OCI-LY3 (cell line): ENCODE data around the gene PPP6R3.
"Not testable (repeated sequence)": the region's sequence is repeated elsewhere in the genome, so short reads cannot be mapped to it uniquely, and the experiment has no call there.

Source experiments
- H2AFZ ChIP-seq: fragments of 200-600, 300-600 bp; shearing (Covaris generic); 2 replicates; pipeline ENCODE4 v1.6.0; 2014; ENCODE audit warnings: antibody characterized with exemption, low read depth, low read length
- H3K27ac ChIP-seq: fragments of 200-600, 300-600 bp; sonication (generic); 2 replicates; pipeline ENCODE4 v1.5.1; 2014; ENCODE audit warnings: mild to moderate bottlenecking, low read length, moderate library complexity, mixed read lengths
- H3K27me3 ChIP-seq: fragments of 200-600, 300-600 bp; sonication (generic); 2 replicates; pipeline ENCODE4 v1.6.1; 2014; ENCODE audit warnings: low read depth, low read length, mixed read lengths
- H3K36me3 ChIP-seq: fragments of 200-600, 300-600 bp; sonication (generic); replicated peaks from 2 replicates; pipeline ENCODE3; 2014; ENCODE audit warnings: low read depth, low read length, mixed read lengths
- H3K4me1 ChIP-seq: fragments of 300-600, 200-600 bp; sonication (generic); 2 replicates; pipeline ENCODE4 v1.6.1; 2014; ENCODE audit warnings: low read length, mixed read lengths
- H3K4me2 ChIP-seq: fragments of 200-600, 300-600 bp; sonication (generic); 2 replicates; pipeline ENCODE4 v1.6.1; 2014; ENCODE audit warnings: low read length, mixed read lengths
- H3K4me3 ChIP-seq: fragments of 300-600, 200-600 bp; sonication (generic); 2 replicates; pipeline ENCODE4 v1.5.1; 2014; ENCODE audit warnings: antibody characterized with exemption, mild to moderate bottlenecking, low read length, moderate library complexity
- H3K79me2 ChIP-seq: fragments of 300-600, 200-600 bp; shearing (Covaris generic); 2 replicates; pipeline ENCODE4 v1.6.1; 2014; ENCODE audit warnings: mild to moderate bottlenecking, low read length, mixed read lengths
- H3K9ac ChIP-seq: fragments of 300-600, 200-600 bp; shearing (Covaris generic); 2 replicates; pipeline ENCODE4 v1.6.0; 2014; ENCODE audit warnings: mild to moderate bottlenecking, low read length, moderate library complexity
- H3K9me3 ChIP-seq: fragments of 200-600, 300-600 bp; shearing (Covaris generic); 2 replicates; pipeline ENCODE4 v1.6.1; 2014; ENCODE audit warnings: low read length, mixed read lengths; ENCODE audit not compliant: insufficient read depth
- H4K20me1 ChIP-seq: fragments of 200-600, 300-600 bp; sonication (generic); 2 replicates; pipeline ENCODE4 v1.6.1; 2016; ENCODE audit warnings: low read length, mixed read lengths; ENCODE audit not compliant: insufficient read depth
- EZH2phosphoT487 ChIP-seq: fragments of 200-600 bp; shearing (Covaris generic); IDR thresholded peaks from 2 replicates; pipeline ENCODE4 v1.6.1; 2018; ENCODE audit warnings: antibody characterized with exemption, mixed run types, low read depth
- TF ChIP-seq, protein P1 (sequence below): fragments of 200-600, 300-600 bp; sonication (generic); IDR thresholded peaks from 2 replicates; pipeline ENCODE4 v1.5.1; 2014; ENCODE audit warnings: antibody characterized with exemption, low read length, low read depth

The PPP6R3 gene

DNA sequence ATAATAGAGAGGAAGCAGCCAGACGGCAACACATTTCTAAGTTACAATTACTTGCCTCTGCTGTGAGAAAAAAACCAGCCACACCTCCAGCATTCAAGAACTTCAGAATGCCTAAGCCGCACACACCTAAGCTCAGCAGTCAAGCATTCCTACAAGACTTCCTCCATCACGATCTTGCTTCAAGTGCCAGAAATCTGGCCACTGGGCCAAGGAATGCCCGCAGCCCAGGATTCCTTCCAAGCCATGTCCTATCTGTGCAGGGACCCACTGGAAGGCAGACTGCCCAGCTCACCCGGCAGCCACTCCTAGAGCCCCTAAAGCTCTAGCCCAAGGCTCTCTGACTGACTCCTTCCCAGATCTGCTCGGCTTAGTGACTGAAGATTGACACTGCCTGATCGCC is 165.7 kb downstream of the PPP6R3 start:
- not testable (repeated sequence) for H4K20me1 ChIP-seq, H3K79me2 ChIP-seq, H3K27me3 ChIP-seq, H3K4me1 ChIP-seq, H2AFZ ChIP-seq, H3K9me3 ChIP-seq, H3K4me2 ChIP-seq, H3K36me3 ChIP-seq, H3K4me3 ChIP-seq, H3K9ac ChIP-seq, H3K27ac ChIP-seq

DNA sequence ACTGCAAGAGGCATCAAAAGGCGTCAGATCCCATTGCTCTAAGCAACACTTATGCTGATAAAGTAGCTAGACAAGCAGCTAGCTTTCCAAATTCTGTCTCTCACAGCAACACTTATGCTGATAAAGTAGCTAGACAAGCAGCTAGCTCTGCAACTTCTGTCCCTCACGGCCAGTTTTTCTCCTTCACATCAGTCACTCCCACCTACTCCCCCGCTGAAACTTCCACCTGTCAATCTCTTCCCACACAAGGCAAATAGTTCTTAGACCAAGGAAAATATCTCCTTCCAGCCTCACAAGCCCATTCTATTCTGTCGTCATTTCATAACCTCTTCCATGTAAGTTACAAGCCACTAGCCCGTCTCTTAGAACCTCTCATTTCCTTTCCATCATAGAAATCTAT is 168.3 kb downstream of the PPP6R3 start:
- not testable (repeated sequence) for H3K9me3 ChIP-seq, H3K27ac ChIP-seq, H3K79me2 ChIP-seq, H3K4me2 ChIP-seq, H4K20me1 ChIP-seq, H3K4me1 ChIP-seq, H3K4me3 ChIP-seq, H2AFZ ChIP-seq, H3K36me3 ChIP-seq, H3K9ac ChIP-seq, H3K27me3 ChIP-seq

DNA sequence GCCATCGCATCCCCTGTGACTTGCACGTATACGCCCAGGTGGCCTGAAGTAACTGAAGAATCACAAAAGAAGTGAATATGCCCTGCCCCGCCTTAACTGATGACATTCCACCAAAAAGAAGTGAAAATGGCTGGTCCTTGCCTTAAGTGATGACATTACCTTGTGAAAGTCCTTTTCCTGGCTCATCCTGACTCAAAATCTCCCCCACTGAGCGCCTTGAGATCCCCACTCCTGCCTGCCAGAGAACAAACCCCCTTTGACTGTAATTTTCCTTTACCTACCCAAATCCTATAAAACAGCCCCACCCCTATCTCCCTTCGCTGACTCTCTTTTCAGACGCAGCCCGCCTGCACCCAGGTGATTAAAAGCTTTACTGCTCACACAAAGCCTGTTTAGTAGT is 171.8 kb downstream of the PPP6R3 start:
- not testable (repeated sequence) for H3K27me3 ChIP-seq, H3K4me2 ChIP-seq, H3K9ac ChIP-seq, H3K9me3 ChIP-seq, H3K4me1 ChIP-seq, H4K20me1 ChIP-seq, H3K4me3 ChIP-seq, H3K36me3 ChIP-seq, H2AFZ ChIP-seq, H3K79me2 ChIP-seq, H3K27ac ChIP-seq

DNA sequence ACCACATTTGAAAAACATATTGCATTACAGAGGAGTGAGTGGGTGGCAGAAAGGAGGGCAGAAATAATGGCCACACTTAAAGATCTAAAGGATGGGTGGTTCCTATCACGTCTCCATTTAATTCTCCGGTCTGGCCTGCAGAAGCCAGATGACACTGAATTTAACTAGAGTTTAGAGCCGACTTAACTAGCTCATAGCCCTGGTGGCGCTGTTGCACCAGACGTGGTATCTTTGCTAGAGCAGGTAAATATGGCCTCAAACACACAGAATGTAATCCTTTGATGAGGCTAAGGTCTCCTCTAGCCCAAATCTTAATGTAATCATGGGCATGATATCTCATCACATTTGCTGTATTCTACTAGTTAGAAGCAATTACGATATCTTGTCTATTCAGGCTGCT is 172.2 kb downstream of the PPP6R3 start:
- H3K9me3 ChIP-seq, result no peaks in the 10 kb centered on the region
- H2AFZ ChIP-seq, result no peak overlapping the region
- no peaks in the 10 kb centered on the region for H3K36me3 ChIP-seq
- H3K4me3 ChIP-seq, result no peak overlapping the region
- H3K4me2 ChIP-seq, result no peak overlapping the region
- H3K27ac ChIP-seq, result no peak overlapping the region
- H3K9ac ChIP-seq, result no peak overlapping the region
- H3K4me1 ChIP-seq, result no peaks in the 10 kb centered on the region
- no peaks in the 10 kb centered on the region for H3K27me3 ChIP-seq
- TF ChIP-seq, protein P1, sequence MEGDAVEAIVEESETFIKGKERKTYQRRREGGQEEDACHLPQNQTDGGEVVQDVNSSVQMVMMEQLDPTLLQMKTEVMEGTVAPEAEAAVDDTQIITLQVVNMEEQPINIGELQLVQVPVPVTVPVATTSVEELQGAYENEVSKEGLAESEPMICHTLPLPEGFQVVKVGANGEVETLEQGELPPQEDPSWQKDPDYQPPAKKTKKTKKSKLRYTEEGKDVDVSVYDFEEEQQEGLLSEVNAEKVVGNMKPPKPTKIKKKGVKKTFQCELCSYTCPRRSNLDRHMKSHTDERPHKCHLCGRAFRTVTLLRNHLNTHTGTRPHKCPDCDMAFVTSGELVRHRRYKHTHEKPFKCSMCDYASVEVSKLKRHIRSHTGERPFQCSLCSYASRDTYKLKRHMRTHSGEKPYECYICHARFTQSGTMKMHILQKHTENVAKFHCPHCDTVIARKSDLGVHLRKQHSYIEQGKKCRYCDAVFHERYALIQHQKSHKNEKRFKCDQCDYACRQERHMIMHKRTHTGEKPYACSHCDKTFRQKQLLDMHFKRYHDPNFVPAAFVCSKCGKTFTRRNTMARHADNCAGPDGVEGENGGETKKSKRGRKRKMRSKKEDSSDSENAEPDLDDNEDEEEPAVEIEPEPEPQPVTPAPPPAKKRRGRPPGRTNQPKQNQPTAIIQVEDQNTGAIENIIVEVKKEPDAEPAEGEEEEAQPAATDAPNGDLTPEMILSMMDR, result peak; percentile 87
- no peak for TF ChIP-seq EZH2phosphoT487
- no peaks in the 10 kb centered on the region for H4K20me1 ChIP-seq
- no peaks in the 10 kb centered on the region for H3K79me2 ChIP-seq

- H3K4me3 ChIP-seq, H3K9ac ChIP-seq, H3K36me3 ChIP-seq, H3K9me3 ChIP-seq, H3K4me2 ChIP-seq, H3K4me1 ChIP-seq, H3K79me2 ChIP-seq, H4K20me1 ChIP-seq, H2AFZ ChIP-seq, H3K27ac ChIP-seq, H3K27me3 ChIP-seq: not testable (repeated sequence)
Observed at GRCh38 chr11:68634606-68635005, 174.1 kb downstream of the PPP6R3 start.

DNA sequence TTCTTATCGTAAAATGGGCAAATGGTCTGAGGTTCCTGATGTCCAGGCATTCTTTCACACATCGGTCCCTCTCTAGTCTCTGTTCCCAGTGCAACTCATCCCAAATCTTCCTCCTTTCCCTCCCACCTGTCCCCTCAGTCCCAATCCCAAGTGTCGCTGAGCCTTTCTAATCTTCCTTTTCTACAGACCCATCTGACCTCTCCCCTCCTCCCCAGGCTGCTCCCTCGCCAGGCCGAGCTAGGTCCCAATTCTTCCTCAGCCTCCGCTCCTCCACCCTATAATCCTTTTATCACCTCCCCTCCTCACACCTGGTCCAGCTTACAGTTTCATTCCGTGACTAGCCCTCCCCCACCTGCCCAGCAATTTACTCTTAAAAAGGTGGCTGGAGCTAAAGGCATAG is 174.6 kb downstream of the PPP6R3 start:
- not testable (repeated sequence) for H3K36me3 ChIP-seq, H3K9me3 ChIP-seq, H3K4me1 ChIP-seq, H3K27me3 ChIP-seq, H3K4me2 ChIP-seq, H3K9ac ChIP-seq, H3K27ac ChIP-seq, H3K79me2 ChIP-seq, H2AFZ ChIP-seq, H3K4me3 ChIP-seq, H4K20me1 ChIP-seq

GRCh38 chr11:68635883-68636282 is 175.3 kb downstream of the PPP6R3 start:
- not testable (repeated sequence) for H3K4me1 ChIP-seq, H3K27ac ChIP-seq, H2AFZ ChIP-seq, H3K9me3 ChIP-seq, H3K9ac ChIP-seq, H4K20me1 ChIP-seq, H3K4me3 ChIP-seq, H3K4me2 ChIP-seq, H3K27me3 ChIP-seq, H3K36me3 ChIP-seq, H3K79me2 ChIP-seq

DNA sequence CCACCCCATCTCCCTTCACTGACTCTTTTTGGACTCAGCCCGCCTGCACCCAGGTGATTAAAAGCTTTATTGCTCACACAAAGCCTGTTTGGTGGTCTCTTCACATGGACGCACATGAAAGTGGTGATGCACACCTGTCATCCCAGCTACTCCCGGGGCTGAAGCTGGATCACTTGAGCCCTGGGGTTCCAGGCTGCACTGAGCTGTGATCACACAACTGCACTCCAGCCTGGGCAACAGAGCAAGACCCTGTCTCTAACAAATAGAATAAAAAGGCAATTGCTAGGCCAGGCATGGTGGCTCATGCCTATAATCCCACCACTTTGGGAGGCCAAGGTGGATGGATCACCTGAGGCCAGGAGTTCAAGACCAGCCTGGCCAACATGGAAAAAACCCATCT is 178.8 kb downstream of the PPP6R3 start:
- not testable (repeated sequence) for H3K9me3 ChIP-seq, H2AFZ ChIP-seq, H3K9ac ChIP-seq, H3K79me2 ChIP-seq, H4K20me1 ChIP-seq, H3K4me1 ChIP-seq, H3K36me3 ChIP-seq, H3K4me2 ChIP-seq, H3K27ac ChIP-seq, H3K4me3 ChIP-seq
- peaks cover 12% of the 10 kb centered on the region for H3K27me3 ChIP-seq
